AG04449 (cell line): Measurements from ENCODE around the gene PGLYRP2.

Experiments used
- CTCF ChIA-PET: fragments of 350-600 bp; formaldehyde crosslinking; extraction: SDS; loops from one replicate; lab custom pipeline; 2021; ENCODE audit warnings: antibody characterized with exemption; lab: Yijun Ruan, JAX
- POLR2A ChIA-PET: fragments of 400-600, 350-600 bp; formaldehyde crosslinking; extraction: SDS; loops from one replicate; lab custom pipeline; 2020; ENCODE audit warnings: antibody characterized with exemption, inconsistent platforms; lab: Yijun Ruan, JAX
- DNase-seq: peaks from one replicate; pipeline ENCODE4 v3.0.0-alpha.2; 2010; ENCODE audit warnings: low read depth, low spot score
- H3K4me3 ChIP-seq: 2 replicates; pipeline ENCODE4 v1.5.1; 2011; ENCODE audit warnings: low read depth, mild to moderate bottlenecking, control low read depth, low read length
- CTCF ChIP-seq: IDR thresholded peaks from one replicate; pipeline ENCODE4 v1.5.1; 2011; ENCODE audit warnings: mild to moderate bottlenecking, moderate library complexity, low read length, control low read depth, inconsistent platforms; ENCODE audit not compliant: insufficient read depth; ENCODE audit errors: missing control alignments

The PGLYRP2 gene

DNA sequence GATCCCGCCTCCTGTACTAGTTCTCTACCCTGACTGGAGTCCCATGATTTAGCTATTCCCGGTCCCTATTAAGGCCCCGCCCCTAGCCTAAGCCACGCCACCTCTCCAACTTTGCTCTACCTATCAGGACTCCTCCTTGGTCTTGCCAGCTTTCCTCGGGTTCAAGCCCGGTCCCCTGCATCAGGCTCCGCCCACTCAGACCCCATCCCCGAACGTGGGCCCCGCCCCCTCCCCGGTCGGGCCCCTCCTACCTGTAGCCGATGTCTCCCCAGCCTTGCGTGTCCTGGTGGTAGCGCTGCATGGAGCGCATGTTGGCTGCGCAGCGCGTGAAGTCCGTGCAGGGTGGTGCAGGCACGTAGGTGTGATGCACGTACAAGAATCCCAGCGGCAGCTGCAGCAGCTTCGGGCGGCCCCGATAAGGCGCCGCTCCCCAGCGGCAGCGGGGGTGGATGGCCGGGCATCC lies 7.6 kb downstream of the PGLYRP2 start:
- POLR2A ChIA-PET, result no interaction called here
- no peak for DNase-seq
- CTCF ChIA-PET, result no interaction called here
- no peak for TF ChIP-seq CTCF
- H3K4me3 ChIP-seq, result no peak overlapping the region

DNA sequence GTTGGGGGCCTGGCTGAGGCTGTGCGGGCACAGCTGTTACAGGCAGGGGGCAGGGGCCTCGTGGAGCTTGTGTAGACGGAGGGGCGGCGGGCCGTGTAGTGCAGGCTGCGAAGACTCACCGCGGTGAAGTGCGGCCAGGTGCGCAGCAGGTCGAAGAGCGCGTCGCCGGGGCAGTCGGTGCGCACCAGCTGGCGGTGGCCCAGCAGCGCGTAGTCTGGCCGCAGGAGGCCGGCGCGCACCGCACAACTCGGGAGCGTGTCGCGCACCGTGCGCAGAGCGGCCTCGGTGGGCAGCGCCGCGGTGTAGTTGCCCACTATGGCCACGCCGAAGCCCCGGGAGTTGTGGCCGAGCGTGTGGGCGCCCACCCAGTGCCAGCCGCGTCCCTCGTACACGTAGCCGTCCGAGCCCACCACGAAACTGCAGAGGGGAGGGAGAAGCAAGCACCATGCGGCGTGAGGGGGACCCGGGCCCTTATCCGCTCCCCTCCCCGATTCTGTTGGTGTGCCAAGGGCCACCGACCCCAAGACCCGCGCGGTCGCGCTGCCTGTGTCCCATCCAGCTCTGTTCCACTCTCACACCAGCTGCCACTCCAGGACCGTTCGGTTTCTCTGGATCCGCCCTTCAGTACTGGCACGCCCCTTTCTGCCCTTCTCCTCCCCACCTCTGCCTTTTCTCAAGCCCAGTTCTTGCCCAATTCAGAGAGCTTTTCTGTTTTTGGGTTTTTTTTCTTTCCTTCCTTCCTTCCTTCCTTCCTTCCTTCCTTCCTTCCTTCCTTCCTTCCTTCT lies 9.6 kb downstream of the PGLYRP2 start:
- no peak for DNase-seq
- POLR2A ChIA-PET, result no interaction called here
- CTCF ChIA-PET, result no interaction called here
- TF ChIP-seq CTCF, result no peak
- no peak overlapping the region for H3K4me3 ChIP-seq

GRCh38 chr19:15468675-15469512 lies 10.4 kb downstream of the PGLYRP2 start:
- no peak overlapping the region for H3K4me3 ChIP-seq
- ChIA-PET CTCF (interaction anchor here (1.0 kb wide), 1 partner anchor 15 kb away, joined by 3 read pairs; no protein-coding TSS in a partner anchor), POLR2A (no interaction called here)
- no peak for TF ChIP-seq CTCF
- no peak for DNase-seq

GRCh38 chr19:15467734-15468214 lies 11.5 kb downstream of the PGLYRP2 start:
- TF ChIP-seq CTCF, result no peak
- POLR2A ChIA-PET, result no interaction called here
- CTCF ChIA-PET, result interaction anchor here (1.0 to 1.1 kb wide), 3 partner anchors 9 to 14 kb away, joined by 3 read pairs; no protein-coding TSS in a partner anchor
- DNase-seq, result no peak
- H3K4me3 ChIP-seq, result no peak overlapping the region

DNA sequence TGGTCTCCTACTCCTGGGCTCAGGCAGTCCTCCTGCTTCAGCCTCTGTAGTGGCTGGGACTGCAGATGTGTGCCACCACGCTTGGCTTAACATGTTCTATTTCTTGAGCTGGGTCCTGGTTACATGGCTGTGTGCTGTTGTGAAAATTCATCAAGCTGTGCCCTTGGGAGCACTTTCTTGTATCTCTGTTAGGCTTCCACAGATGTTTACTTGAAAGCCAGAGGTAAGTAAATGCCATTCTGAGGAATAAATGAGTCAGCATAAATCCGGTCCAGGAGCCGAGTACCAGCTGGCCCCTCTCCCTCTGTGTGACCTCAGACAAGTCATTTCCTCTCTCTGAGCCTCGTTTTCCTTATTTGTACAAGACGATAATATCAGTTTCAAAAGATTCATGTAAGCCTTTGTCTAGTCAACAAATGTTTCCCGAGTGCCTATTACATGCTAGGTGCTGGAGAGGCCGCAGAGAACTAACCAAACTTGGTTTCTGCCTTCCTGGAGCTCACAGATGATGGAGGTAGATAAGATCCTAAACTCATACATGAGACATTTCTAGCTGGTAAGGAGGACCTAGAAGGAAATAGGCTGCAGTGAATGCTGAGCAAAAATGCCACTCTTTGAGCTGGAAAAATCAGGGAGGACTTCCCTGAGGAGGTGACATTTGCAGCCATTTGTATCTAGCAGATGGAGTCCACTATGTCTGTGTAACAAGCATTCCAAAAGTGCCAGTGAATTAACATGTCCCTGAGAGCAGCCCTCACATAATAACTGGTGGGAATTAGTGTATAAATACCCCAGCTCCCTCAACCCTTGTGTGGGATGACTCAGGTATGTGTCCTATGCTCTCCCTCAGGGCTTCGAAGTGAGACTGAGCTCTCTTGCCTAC lies 12.2 kb downstream of the PGLYRP2 start:
- ChIA-PET CTCF (interaction anchor here (1.0 to 1.1 kb wide), 2 partner anchors 10 to 12 kb away, joined by 3 read pairs; no protein-coding TSS in a partner anchor), POLR2A (no interaction called here)
- no peak for DNase-seq
- TF ChIP-seq CTCF, result no peak
- H3K4me3 ChIP-seq, result no peak overlapping the region
